ENCODE measurements around the gene IL21R.

- TF ChIP-seq CTCF (IDR thresholded peaks at IDR 0.05), result no peak
- no peak for TF ChIP-seq POLR2AphosphoS5 (IDR thresholded peaks at IDR 0.05)
- TF ChIP-seq POLR2A (IDR thresholded peaks at IDR 0.05), result no peak
These were observed 28.0 kb downstream of the IL21R start for GRCh38 chr16:27429981-27430441.
